HTERT RPE-1 (cell line): ENCODE results near the gene UST.
"Not testable (repeated sequence)": the region's sequence is repeated elsewhere in the genome, so short reads cannot be mapped to it uniquely, and the experiment has no call there.

Experiments used
- in situ Hi-C: fragments of 300-500 bp; cut with MboI; formaldehyde crosslinking; loops from 4 replicates; pipeline ENCODE4 v1.14.3; 2020; ENCODE audit warnings: low sequenced_read_pairs

The UST gene

GRCh38 chr6:148943451-148943850 lies 196.6 kb downstream of the UST start:
- in situ Hi-C loops = no loop called here

- in situ Hi-C loops = no loop called here
Measured at GRCh38 chr6:148944608-148945007, 197.8 kb downstream of the UST start.

GRCh38 chr6:148945301-148946021 lies 198.6 kb downstream of the UST start:
- in situ Hi-C loops = no loop called here

- in situ Hi-C loops = no loop called here
Measured at GRCh38 chr6:148947621-148948444, 201.0 kb downstream of the UST start.

- in situ Hi-C loops = no loop called here
Measured at GRCh38 chr6:148951662-148952061, 204.8 kb downstream of the UST start.

- in situ Hi-C loops = no loop called here
Measured at GRCh38 chr6:148952147-148953035, 205.6 kb downstream of the UST start.

GRCh38 chr6:148954461-148954860 lies 207.6 kb downstream of the UST start:
- in situ Hi-C loops = no loop called here

DNA sequence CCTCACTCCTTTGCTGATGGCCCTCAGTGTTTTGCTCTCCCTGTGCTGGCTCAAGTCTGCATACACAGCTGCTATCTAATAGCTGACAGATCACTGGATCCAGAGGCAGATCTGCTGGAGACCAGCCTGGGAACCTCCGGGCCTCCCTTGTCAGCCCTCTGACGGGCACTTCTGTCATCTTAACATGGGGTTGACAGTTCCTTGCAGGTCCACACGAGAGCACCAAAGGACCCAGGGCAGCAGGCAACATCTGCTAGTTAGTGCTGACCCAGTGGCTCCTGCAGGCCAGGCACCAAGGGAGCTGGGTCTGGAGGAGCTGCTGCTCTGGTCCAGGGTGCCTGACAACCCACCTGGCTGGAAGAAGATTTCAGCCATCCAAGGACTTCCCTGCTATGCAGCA lies 208.1 kb downstream of the UST start:
- in situ Hi-C loops = no loop called here

GRCh38 chr6:148955441-148955840 lies 208.6 kb downstream of the UST start:
- in situ Hi-C loops = no loop called here

DNA sequence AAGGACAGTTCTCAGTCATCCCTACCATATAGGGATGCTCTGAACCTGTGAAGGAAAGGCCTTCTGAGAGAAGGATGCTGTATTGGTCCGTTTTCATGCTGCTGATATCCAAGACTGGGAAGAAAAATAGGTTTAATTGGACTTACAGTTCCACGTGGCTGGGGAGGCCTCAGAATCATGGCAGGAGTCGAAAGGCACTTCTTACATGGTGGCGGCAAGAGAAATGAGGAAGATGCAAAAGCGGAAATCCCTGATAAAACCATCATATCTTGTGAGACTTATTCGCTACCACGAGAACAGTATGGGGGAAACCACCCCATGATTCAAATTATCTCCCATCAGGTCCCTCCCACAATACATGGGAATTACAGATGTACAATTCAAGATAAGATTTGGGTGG lies 209.3 kb downstream of the UST start:
- in situ Hi-C loops = not testable (repeated sequence)

GRCh38 chr6:148957752-148958151 lies 210.9 kb downstream of the UST start:
- in situ Hi-C loops = no loop called here

DNA sequence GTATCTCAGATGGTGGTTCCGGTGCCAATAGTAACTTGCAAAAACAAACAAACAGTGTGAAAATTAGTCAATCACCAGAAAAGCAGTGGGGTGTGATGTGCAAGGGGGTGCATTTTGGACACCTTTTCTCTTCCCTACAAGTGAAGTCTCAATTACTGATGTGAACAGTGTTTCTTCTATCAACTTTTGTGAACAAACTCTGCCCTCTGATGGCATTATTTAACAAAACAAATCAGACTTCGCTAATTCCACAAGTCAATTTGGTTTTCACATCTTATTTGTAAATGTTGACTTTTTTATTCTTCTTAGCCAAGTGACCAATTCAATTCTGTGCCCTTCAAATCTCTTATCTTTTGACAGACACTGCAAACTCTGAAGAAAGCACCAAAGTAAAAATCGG lies 212.2 kb downstream of the UST start:
- in situ Hi-C loops = no loop called here

GRCh38 chr6:148959501-148959900 lies 212.7 kb downstream of the UST start:
- in situ Hi-C loops = no loop called here

GRCh38 chr6:148962854-148963515 lies 216.2 kb downstream of the UST start:
- in situ Hi-C loops = no loop called here

- in situ Hi-C loops = no loop called here
Measured at GRCh38 chr6:148963738-148964137, 216.9 kb downstream of the UST start.

GRCh38 chr6:148964467-148964866 lies 217.6 kb downstream of the UST start:
- in situ Hi-C loops = no loop called here

DNA sequence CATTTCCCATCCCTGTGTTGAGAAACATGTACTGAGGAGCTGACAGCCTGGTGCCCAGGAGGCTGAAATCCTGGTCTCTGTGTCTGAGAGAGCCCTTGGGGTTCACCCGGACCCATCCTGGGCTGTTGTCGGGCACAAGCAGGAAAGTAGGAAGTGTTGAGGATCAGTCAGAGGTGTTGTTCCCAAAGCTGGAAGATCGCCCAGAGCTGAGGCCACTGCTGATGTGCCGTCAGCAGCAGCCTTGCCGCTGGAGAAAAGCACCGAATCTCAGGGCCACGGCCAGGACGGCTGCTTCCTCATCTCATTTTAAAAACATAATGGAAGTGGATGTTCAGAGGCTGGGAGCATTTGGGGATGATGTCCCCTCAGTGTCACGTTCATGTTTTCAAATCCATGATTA lies 218.5 kb downstream of the UST start:
- in situ Hi-C loops = no loop called here

DNA sequence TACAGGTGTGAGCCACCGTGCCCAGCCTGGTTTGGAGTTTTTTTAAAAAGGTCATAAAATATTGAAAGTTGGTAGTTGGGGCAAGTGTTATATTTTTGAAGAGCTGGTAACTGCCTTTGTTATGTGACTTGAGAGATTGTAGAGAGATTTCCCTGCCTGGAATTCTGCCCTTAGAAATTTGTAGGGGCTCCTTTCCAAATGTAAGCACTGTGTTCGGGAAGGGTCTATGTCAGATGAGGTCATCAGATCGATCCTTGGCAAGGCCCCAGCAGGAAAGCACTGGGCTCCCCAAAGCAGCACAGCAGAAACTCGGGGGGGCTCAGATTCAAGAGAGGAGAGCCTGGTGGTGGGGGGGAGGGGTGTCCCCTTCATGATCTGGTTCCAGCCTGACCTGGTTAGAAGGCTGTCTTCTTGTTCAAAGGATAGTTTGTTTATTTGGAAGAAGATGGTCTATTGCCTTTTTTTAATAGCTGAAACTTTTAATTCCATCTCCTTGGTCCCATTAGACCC lies 220.2 kb downstream of the UST start:
- in situ Hi-C loops = no loop called here

GRCh38 chr6:148967541-148967956 lies 220.7 kb downstream of the UST start:
- in situ Hi-C loops = no loop called here

- in situ Hi-C loops = no loop called here
Measured at GRCh38 chr6:148968771-148969602, 222.2 kb downstream of the UST start.
